Measurements from ENCODE around the gene SRD5A1. TPM values are rescaled to one million over a fixed set of nuclear protein-coding genes. Genes with fewer than 3 reads are reported as not detected.
A peak's percentile ranks its signal among the peaks of the same experiment; 100 is the strongest.

The SRD5A1 gene
- total RNA-seq, 1 experiment from 2014 or later, result 29.9 TPM

DNA sequence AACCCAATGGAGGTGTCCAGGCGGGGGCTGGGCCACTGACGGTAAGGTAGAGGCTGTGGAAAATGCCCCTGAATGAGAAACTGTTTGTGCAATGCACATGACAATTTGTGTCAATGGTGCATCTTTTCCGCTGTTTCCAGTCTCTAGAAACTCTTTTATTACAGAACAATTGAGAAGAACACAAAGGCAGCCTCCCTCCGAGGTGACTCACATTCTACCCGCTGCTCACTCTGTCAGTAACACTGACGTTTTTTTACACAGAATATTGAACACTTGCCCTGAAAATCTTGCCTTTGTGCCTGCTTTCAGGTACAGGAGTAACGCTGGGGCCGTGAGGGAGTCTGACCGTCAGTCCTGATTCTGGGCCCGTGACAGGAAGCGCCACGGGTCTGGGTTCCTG lies 68.3 kb downstream of the SRD5A1 start:
- no peaks in the 10 kb centered on the region for H4K20me1 ChIP-seq (ENCODE audit: control insufficient read depth, insufficient read depth, insufficient read length)
- H2AK5ac ChIP-seq (ENCODE audit: insufficient read length, low read length), result no peak overlapping the region
- H3K4me2 ChIP-seq (ENCODE audit: insufficient read depth, insufficient read length, low read length), result no peak overlapping the region
- no peak overlapping the region for H3K23ac ChIP-seq (ENCODE audit: insufficient read length, low read depth, low read length)
- H3K14ac ChIP-seq (ENCODE audit: insufficient read depth, low read length), result no peak overlapping the region
- Mint-ChIP-seq H3K9me3 (no peaks in the 10 kb centered on the region), H3K4me3 (0 out of 5 replicates have a peak overlapping the region, but pooled peaks of 1 of the 2 experiments have one; percentile 6), H3K27me3 (ENCODE audit: low read depth) (peaks cover 3% of the 10 kb centered on the region; the same call in 1 of the 2 replicates), H3K27ac (no peak overlapping the region; a peak in 1 of 7 replicates), H3K4me1 (peaks cover 25 to 29% of the 10 kb centered on the region in 2 experiments), H3K36me3 (ENCODE audit: insufficient read depth in 1 of 3, low read depth in 3 of 3) (no peaks in the 10 kb centered on the region; a peak in 1 of 7 replicates)
- TF ChIP-seq, protein P1, sequence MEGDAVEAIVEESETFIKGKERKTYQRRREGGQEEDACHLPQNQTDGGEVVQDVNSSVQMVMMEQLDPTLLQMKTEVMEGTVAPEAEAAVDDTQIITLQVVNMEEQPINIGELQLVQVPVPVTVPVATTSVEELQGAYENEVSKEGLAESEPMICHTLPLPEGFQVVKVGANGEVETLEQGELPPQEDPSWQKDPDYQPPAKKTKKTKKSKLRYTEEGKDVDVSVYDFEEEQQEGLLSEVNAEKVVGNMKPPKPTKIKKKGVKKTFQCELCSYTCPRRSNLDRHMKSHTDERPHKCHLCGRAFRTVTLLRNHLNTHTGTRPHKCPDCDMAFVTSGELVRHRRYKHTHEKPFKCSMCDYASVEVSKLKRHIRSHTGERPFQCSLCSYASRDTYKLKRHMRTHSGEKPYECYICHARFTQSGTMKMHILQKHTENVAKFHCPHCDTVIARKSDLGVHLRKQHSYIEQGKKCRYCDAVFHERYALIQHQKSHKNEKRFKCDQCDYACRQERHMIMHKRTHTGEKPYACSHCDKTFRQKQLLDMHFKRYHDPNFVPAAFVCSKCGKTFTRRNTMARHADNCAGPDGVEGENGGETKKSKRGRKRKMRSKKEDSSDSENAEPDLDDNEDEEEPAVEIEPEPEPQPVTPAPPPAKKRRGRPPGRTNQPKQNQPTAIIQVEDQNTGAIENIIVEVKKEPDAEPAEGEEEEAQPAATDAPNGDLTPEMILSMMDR (conservative IDR thresholded peaks at IDR 0.05), result no peak
- H3K23me2 ChIP-seq (ENCODE audit: insufficient read length, low read depth, low read length, poor library complexity, severe bottlenecking), result peaks cover 2% of the 10 kb centered on the region
- no peak overlapping the region for H3K4ac ChIP-seq (ENCODE audit: low read depth, low read length)
- no peaks in the 10 kb centered on the region for H3K79me1 ChIP-seq (ENCODE audit: insufficient read depth, low read depth, low read length, poor library complexity, severe bottlenecking)
- no peak overlapping the region for H2BK15ac ChIP-seq (ENCODE audit: low read depth, low read length)
- no peak overlapping the region for H2BK120ac ChIP-seq (ENCODE audit: low read depth, low read length, poor library complexity, severe bottlenecking)
- no peak overlapping the region for H2BK5ac ChIP-seq (ENCODE audit: insufficient read length, low read length)
- H3K4me1 ChIP-seq (ENCODE audit: insufficient read depth, low read length), result peaks cover 7% of the 10 kb centered on the region; the same call in 1 of the 2 replicates
- no peak overlapping the region for H3K56ac ChIP-seq (ENCODE audit: insufficient read length, low read depth, low read length)
- no peak overlapping the region for H2BK20ac ChIP-seq (ENCODE audit: low read depth, low read length, poor library complexity, severe bottlenecking)
- no peak overlapping the region for H2AFZ ChIP-seq (ENCODE audit: low read length)
- H4K8ac ChIP-seq (replicated peaks; ENCODE audit: insufficient read length, low read depth, low read length), result no peak overlapping the region
- no peaks in the 10 kb centered on the region for H3K9me3 ChIP-seq (ENCODE audit: control insufficient read depth, low read depth, low read length)
- no CpG with 5 or more reads among the region's 12 CpGs for WGBS (ENCODE audit: extremely low coverage, insufficient read length, low lambda C conversion rate)
- H2BK12ac ChIP-seq (ENCODE audit: insufficient read length, low read depth, low read length), result no peak overlapping the region
- H4K5ac ChIP-seq (ENCODE audit: insufficient read length, low read depth, low read length), result no peak overlapping the region
- no peak overlapping the region for H3K18ac ChIP-seq (ENCODE audit: insufficient read length, low read depth, low read length)
- H4K91ac ChIP-seq (ENCODE audit: insufficient read length, low read depth, low read length), result no peak overlapping the region
- no peak overlapping the region for H3K9ac ChIP-seq (ENCODE audit: extremely low read depth, insufficient read length, low read length)
- no peaks in the 10 kb centered on the region for H3K79me2 ChIP-seq (ENCODE audit: insufficient read depth, low read length)
- no peak overlapping the region for H3K27ac ChIP-seq (ENCODE audit: insufficient read length, low read depth, low read length)
- no peaks in the 10 kb centered on the region for H3K27me3 ChIP-seq (ENCODE audit: insufficient read depth, low read length)
- no peak for DNase-seq
- H3T11ph ChIP-seq (ENCODE audit: low read length), result no peak overlapping the region

Measured in H9 (cell line).